GM18508 (cell line): Measurements from ENCODE around the gene MRPL37.

ENCODE experiments used
- ATAC-seq: cut with Tn5 transposase; IDR thresholded peaks from one replicate; pipeline ENCODE4 v1.9.1; 2021; ENCODE audit warnings: moderate number of reproducible peaks; ENCODE audit not compliant: insufficient read depth, unreplicated experiment

MRPL37 gene

GRCh38 chr1:54238353-54239034 lies 38.5 kb downstream of the MRPL37 start:
- no peak for ATAC-seq

GRCh38 chr1:54239035-54239383 lies 39.0 kb downstream of the MRPL37 start:
- ATAC-seq = no peak

- ATAC-seq = no peak
Observed at GRCh38 chr1:54239631-54240031, 39.7 kb downstream of the MRPL37 start.

- no peak for ATAC-seq
Observed at GRCh38 chr1:54240741-54241335, 40.9 kb downstream of the MRPL37 start.

- ATAC-seq = no peak
Observed at GRCh38 chr1:54241364-54241763, 41.4 kb downstream of the MRPL37 start.

GRCh38 chr1:54243022-54243421 lies 43.1 kb downstream of the MRPL37 start:
- ATAC-seq = no peak

GRCh38 chr1:54244655-54245054 lies 44.7 kb downstream of the MRPL37 start:
- no peak for ATAC-seq

GRCh38 chr1:54245501-54245900 lies 45.5 kb downstream of the MRPL37 start:
- ATAC-seq = no peak

- ATAC-seq = no peak
Observed at GRCh38 chr1:54246116-54246721, 46.3 kb downstream of the MRPL37 start.

- no peak for ATAC-seq
Observed at GRCh38 chr1:54247863-54248515, 48.0 kb downstream of the MRPL37 start.

- ATAC-seq = no peak
Observed at GRCh38 chr1:54248966-54249365, 49.0 kb downstream of the MRPL37 start.

- no peak for ATAC-seq
Observed at GRCh38 chr1:54249819-54250435, 50.0 kb downstream of the MRPL37 start.

- no peak for ATAC-seq
Observed at GRCh38 chr1:54250670-54251069, 50.7 kb downstream of the MRPL37 start.

GRCh38 chr1:54252371-54252936 lies 52.5 kb downstream of the MRPL37 start:
- ATAC-seq = no peak

- ATAC-seq = no peak
Observed at GRCh38 chr1:54253480-54253879, 53.5 kb downstream of the MRPL37 start.

- ATAC-seq = no peak
Observed at GRCh38 chr1:54254055-54254454, 54.1 kb downstream of the MRPL37 start.

- no peak for ATAC-seq
Observed at GRCh38 chr1:54255026-54255702, 55.2 kb downstream of the MRPL37 start.

- ATAC-seq = no peak
Observed at GRCh38 chr1:54256522-54257345, 56.8 kb downstream of the MRPL37 start.

GRCh38 chr1:54257346-54257620 lies 57.3 kb downstream of the MRPL37 start:
- ATAC-seq = no peak
